K562 (cell line): Measurements from ENCODE around the gene FBLIM1. TPM values are rescaled to one million over a fixed set of nuclear protein-coding genes. Genes with fewer than 3 reads are reported as not detected.
A peak's percentile ranks its signal among the peaks of the same experiment; 100 is the strongest.

Experiments
- BACH1 ChIP-seq: fragments of 200-800 bp; sonication (Bioruptor generic); IDR thresholded peaks from 2 replicates; pipeline ENCODE4 v1.6.1; 2016; ENCODE audit warnings: missing genetic modification characterization, missing compliant biosample characterization
- CBFB ChIP-seq: sonication (generic); formaldehyde crosslinking; IDR thresholded peaks from 2 replicates; pipeline ENCODE4 v1.4.0; 2020; ENCODE audit warnings: mild to moderate bottlenecking, missing genetic modification reagents
- CTBP1 ChIP-seq: fragments of 450-650 bp; IDR thresholded peaks from 2 replicates; pipeline ENCODE4 v1.6.1; 2016; ENCODE audit warnings: borderline replicate concordance
- DIDO1 ChIP-seq: fragments of 450-650 bp; IDR thresholded peaks from 2 replicates; pipeline ENCODE4 v1.6.1; 2016; ENCODE audit warnings: low read depth, missing biosample characterization, missing genetic modification characterization
- EP300 ChIP-seq: IDR thresholded peaks from 2 replicates; pipeline ENCODE4 v1.6.1; 2012; ENCODE audit warnings: low read length, improper control_type of control experiment
- FOS ChIP-seq: IDR thresholded peaks from 3 replicates; pipeline ENCODE4 v1.6.1; 2011; ENCODE audit not compliant: insufficient read length; ENCODE audit errors: extremely low read depth
- FOXA1 ChIP-seq: fragments of 450-650 bp; IDR thresholded peaks from 2 replicates; pipeline ENCODE4 v1.6.1; 2016; ENCODE audit warnings: mild to moderate bottlenecking, borderline replicate concordance
- GATAD2A ChIP-seq: fragments of 450-650 bp; IDR thresholded peaks from 2 replicates; pipeline ENCODE4 v1.6.1; 2017
- HNRNPL ChIP-seq: fragments of 200-400 bp; formaldehyde crosslinking; IDR thresholded peaks from 2 replicates; pipeline ENCODE4 v1.6.1; 2017; ENCODE audit warnings: low read depth, mild to moderate bottlenecking, low read length
- ILF3 ChIP-seq: fragments of 450-650 bp; IDR thresholded peaks from 2 replicates; pipeline ENCODE4 v1.6.1; 2018; ENCODE audit warnings: antibody characterized with exemption, mild to moderate bottlenecking, moderate library complexity, borderline replicate concordance
- PTBP1 ChIP-seq: fragments of 200-400 bp; formaldehyde crosslinking; IDR thresholded peaks from 2 replicates; pipeline ENCODE4 v1.6.1; 2017; ENCODE audit warnings: low read depth, low read length
- RCOR1 ChIP-seq, 2 experiments: IDR thresholded peaks; 2 replicates each; pipeline ENCODE4 v1.6.1; 2012; ENCODE audit warnings: low read depth in 2 of 2, low read length in 2 of 2, borderline replicate concordance in 1 of 2, improper control_type of control experiment in 1 of 2
- RUNX1 ChIP-seq: sonication (generic); IDR thresholded peaks from 2 replicates; pipeline ENCODE4 v1.6.1; 2016; ENCODE audit warnings: antibody characterized with exemption, low read depth
- SMARCA4 ChIP-seq: fragments of 450-650 bp; IDR thresholded peaks from 2 replicates; pipeline ENCODE4 v1.6.1; 2016
- SMARCC2 ChIP-seq: fragments of 450-650 bp; IDR thresholded peaks from 2 replicates; pipeline ENCODE4 v1.6.1; 2017; ENCODE audit warnings: antibody characterized with exemption, moderate library complexity, mild to moderate bottlenecking, low read depth
- ZC3H8 ChIP-seq: fragments of 450-650 bp; IDR thresholded peaks from 2 replicates; pipeline ENCODE4 v1.6.1; 2017
- ZNF668 ChIP-seq: fragments of 250-450 bp; sonication (Bioruptor Pico); IDR thresholded peaks from 2 replicates; pipeline ENCODE4 v1.8.0; 2022; ENCODE audit warnings: mild to moderate bottlenecking, inconsistent platforms
- polyA plus RNA-seq, 8 experiments: library from polyadenylated mRNA; depleted of rRNA in 4 of 8; stranded (reverse) in 5 of 8; unstranded in 3 of 8; fragments of >200 nt; fragmentation: Nextera tagmentation in 2 of 8; fragmentation: Illumina TruSeq in 1 of 8; extraction: Ambion mirVana in 2 of 8; extraction: Trizol in 1 of 8; gene quantifications; 2 replicates each; pipeline versions ENCODE4 v1.2.1 to v1.2.3, GENCODE V29; 2011 to 2014; ENCODE audit warnings: inconsistent platforms in 1 of 8, missing spikeins in 1 of 8
- total RNA-seq, 7 experiments: library from RNA; depleted of rRNA in 6 of 7; stranded (reverse); fragments of >200 nt in 6 of 7; fragmentation: Illumina TruSeq in 2 of 7; extraction: Trizol in 2 of 7; gene quantifications; 2 replicates each; pipeline versions ENCODE4 v1.2.1 to v1.2.3, GENCODE V29; 2011 to 2021; ENCODE audit warnings: low replicate concordance in 1 of 7
- TF ChIP-seq, protein P1 (sequence below): IDR thresholded peaks from 3 replicates; pipeline ENCODE4 v1.6.1; 2011; ENCODE audit warnings: borderline replicate concordance, mild to moderate bottlenecking; ENCODE audit not compliant: insufficient read length, insufficient read depth
- TF ChIP-seq, protein P2 (sequence below): sonication (generic); formaldehyde crosslinking; IDR thresholded peaks from 2 replicates; pipeline ENCODE4 v1.8.0; 2022; ENCODE audit warnings: missing genetic modification reagents, mild to moderate bottlenecking, borderline replicate concordance
- TF ChIP-seq, protein P3 (sequence below): fragments of 450-650 bp; IDR thresholded peaks from 2 replicates; pipeline ENCODE4 v1.6.1; 2018; ENCODE audit not compliant: partially characterized antibody
- TF ChIP-seq, protein P4 (sequence below): fragments of 250-450 bp; sonication (Bioruptor Pico); IDR thresholded peaks from 2 replicates; pipeline ENCODE4 v1.8.0; 2022; ENCODE audit warnings: inconsistent platforms

Gene FBLIM1
- total and polyA plus RNA-seq, 9 of the 15 experiments (the other 6 are each of a cell fraction or from before 2014, with no cell fraction given) = 0.14 to 0.24 TPM; not detected in 7

DNA sequence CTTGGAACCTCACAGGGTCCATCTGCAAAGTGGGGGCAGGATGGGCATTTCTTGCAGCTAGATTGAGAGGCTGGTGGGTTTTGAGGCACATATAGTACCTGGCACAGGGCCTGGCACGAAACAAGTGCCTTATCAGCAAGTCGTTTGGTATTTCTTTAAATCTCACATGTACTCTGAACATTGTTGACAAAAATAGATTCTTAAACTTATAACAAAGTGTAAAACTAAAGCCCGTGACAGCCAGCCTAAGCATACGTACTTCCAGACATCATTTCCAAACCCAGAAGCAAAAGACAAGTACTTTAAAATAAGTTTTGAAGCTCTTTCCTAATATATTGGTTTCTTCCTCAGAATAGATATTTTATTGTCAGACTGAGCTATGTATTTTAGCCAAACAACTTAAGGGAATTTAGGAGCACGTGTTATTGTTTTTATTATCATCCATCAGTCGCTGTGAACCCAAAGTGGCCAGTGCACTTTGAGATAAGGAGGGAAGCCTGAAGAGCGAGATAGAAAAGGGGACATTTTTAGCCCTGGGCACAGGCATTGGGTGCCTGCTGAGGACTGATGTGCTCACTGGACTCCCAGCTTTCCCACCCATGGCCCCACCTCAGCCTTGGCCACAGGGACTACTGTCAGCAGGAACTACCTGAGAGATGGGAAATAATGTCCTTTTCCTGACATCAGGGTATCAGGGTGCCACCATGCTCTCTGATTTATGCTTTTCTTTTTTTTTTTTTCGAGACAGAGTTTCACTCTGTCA lies 3.0 kb downstream of the FBLIM1 start (continued):
- TF ChIP-seq, protein P1, sequence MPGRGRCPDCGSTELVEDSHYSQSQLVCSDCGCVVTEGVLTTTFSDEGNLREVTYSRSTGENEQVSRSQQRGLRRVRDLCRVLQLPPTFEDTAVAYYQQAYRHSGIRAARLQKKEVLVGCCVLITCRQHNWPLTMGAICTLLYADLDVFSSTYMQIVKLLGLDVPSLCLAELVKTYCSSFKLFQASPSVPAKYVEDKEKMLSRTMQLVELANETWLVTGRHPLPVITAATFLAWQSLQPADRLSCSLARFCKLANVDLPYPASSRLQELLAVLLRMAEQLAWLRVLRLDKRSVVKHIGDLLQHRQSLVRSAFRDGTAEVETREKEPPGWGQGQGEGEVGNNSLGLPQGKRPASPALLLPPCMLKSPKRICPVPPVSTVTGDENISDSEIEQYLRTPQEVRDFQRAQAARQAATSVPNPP = no peak
- TF ChIP-seq SMARCA4 = 0 out of 2 replicates have a peak, but pooled peaks have one; percentile 32
- no peak for TF ChIP-seq BACH1 (tag)
- no peak for TF ChIP-seq GATAD2A
- TF ChIP-seq CBFB = no peak
- TF ChIP-seq DIDO1 (tag) = no peak
- no peak for TF ChIP-seq PTBP1
- TF ChIP-seq, protein P2, sequence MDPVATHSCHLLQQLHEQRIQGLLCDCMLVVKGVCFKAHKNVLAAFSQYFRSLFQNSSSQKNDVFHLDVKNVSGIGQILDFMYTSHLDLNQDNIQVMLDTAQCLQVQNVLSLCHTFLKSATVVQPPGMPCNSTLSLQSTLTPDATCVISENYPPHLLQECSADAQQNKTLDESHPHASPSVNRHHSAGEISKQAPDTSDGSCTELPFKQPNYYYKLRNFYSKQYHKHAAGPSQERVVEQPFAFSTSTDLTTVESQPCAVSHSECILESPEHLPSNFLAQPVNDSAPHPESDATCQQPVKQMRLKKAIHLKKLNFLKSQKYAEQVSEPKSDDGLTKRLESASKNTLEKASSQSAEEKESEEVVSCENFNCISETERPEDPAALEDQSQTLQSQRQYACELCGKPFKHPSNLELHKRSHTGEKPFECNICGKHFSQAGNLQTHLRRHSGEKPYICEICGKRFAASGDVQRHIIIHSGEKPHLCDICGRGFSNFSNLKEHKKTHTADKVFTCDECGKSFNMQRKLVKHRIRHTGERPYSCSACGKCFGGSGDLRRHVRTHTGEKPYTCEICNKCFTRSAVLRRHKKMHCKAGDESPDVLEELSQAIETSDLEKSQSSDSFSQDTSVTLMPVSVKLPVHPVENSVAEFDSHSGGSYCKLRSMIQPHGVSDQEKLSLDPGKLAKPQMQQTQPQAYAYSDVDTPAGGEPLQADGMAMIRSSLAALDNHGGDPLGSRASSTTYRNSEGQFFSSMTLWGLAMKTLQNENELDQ (CRISPR knock-in tag) = no peak
- TF ChIP-seq ILF3 = no peak
- TF ChIP-seq, protein P3, sequence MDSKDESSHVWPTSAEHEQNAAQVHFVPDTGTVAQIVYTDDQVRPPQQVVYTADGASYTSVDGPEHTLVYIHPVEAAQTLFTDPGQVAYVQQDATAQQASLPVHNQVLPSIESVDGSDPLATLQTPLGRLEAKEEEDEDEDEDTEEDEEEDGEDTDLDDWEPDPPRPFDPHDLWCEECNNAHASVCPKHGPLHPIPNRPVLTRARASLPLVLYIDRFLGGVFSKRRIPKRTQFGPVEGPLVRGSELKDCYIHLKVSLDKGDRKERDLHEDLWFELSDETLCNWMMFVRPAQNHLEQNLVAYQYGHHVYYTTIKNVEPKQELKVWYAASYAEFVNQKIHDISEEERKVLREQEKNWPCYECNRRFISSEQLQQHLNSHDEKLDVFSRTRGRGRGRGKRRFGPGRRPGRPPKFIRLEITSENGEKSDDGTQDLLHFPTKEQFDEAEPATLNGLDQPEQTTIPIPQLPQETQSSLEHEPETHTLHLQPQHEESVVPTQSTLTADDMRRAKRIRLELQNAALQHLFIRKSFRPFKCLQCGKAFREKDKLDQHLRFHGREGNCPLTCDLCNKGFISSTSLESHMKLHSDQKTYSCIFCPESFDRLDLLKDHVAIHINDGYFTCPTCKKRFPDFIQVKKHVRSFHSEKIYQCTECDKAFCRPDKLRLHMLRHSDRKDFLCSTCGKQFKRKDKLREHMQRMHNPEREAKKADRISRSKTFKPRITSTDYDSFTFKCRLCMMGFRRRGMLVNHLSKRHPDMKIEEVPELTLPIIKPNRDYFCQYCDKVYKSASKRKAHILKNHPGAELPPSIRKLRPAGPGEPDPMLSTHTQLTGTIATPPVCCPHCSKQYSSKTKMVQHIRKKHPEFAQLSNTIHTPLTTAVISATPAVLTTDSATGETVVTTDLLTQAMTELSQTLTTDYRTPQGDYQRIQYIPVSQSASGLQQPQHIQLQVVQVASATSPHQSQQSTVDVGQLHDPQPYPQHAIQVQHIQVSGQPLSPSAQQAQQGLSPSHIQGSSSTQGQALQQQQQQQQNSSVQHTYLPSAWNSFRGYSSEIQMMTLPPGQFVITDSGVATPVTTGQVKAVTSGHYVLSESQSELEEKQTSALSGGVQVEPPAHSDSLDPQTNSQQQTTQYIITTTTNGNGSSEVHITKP = peak; percentile 42
- TF ChIP-seq RUNX1 = no peak
- TF ChIP-seq, protein P4, sequence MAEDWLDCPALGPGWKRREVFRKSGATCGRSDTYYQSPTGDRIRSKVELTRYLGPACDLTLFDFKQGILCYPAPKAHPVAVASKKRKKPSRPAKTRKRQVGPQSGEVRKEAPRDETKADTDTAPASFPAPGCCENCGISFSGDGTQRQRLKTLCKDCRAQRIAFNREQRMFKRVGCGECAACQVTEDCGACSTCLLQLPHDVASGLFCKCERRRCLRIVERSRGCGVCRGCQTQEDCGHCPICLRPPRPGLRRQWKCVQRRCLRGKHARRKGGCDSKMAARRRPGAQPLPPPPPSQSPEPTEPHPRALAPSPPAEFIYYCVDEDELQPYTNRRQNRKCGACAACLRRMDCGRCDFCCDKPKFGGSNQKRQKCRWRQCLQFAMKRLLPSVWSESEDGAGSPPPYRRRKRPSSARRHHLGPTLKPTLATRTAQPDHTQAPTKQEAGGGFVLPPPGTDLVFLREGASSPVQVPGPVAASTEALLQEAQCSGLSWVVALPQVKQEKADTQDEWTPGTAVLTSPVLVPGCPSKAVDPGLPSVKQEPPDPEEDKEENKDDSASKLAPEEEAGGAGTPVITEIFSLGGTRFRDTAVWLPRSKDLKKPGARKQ = no peak
- TF ChIP-seq RCOR1 (IDR thresholded peaks at IDR 0.05; ENCODE audit: borderline replicate concordance in 1 of 2, low read depth in 2 of 2, low read length in 2 of 2) = peak in 1 of 2 experiments; percentile 42; a peak in 1 of 4 replicates
- no peak for TF ChIP-seq SMARCC2
- no peak for TF ChIP-seq FOXA1
- TF ChIP-seq FOS = no peak
- 0 out of 2 replicates have a peak, but pooled peaks have one; percentile 44 for TF ChIP-seq EP300
- TF ChIP-seq HNRNPL = no peak
- TF ChIP-seq ZC3H8 = no peak
- TF ChIP-seq CTBP1 = peak; percentile 46; the same call in 1 of the 2 replicates
- no peak for TF ChIP-seq ZNF668 (CRISPR knock-in tag)
